NCI-H128 (cell line): ENCODE data around the gene ABCD1.

ENCODE experiments used
- DNase-seq: peaks from one replicate; lab custom pipeline; 2025; ENCODE audit not compliant: unreplicated experiment; lab: John Stamatoyannopoulos, UW

Gene ABCD1

DNA sequence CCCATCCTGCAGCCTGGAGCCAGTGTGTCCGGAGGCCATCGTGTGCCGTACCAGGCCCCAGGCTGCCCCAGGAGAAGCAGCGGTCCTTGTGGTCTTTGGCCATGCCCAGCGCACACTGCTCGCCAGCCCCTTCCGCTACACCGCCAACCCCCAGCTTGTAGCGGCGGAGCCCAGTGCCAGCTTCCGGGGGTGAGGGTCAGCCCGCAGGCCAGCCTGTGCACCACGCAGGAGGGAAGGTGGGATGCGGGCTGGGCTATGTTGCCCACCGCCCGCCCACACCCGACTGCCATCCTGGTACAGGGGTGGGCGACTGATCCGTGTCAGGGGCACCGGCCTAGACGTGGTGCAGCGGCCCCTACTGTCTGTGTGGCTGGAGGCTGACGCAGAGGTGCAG, 48.6 kb downstream of the ABCD1 start:
- no peak for DNase-seq

DNA sequence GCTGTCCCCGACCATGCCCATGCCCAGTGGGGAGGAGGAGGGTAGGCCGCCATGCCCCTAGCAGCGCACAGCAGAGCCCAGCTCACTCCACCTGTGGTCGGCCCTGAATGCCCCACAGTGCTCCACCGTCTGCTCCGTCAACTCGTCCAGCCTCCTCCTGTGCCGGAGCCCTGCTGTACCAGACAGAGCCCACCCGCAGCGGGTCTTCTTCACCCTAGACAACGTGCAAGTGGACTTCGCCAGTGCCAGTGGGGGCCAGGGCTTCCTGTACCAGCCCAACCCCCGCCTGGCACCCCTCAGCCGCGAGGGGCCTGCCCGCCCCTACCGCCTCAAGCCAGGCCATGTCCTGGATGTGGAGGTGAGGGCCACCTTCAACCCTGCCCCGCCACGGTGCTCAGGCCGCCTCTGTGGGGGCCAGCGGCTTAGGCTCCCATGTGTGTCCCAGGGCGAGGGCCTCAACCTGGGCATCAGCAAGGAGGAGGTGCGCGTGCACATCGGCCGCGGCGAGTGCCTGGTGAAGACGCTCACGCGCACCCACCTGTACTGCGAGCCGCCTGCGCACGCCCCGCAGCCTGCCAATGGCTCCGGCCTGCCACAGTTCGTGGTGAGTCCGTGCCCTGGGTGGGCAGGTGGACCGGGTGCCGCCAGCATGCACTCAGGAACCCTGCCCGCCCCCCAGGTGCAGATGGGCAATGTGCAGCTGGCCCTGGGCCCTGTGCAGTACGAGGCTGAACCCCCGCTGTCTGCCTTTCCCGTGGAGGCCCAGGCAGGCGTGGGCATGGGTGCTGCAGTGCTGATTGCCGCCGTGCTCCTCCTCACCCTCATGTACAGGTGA, 49.3 kb downstream of the ABCD1 start:
- DNase-seq = no peak

DNA sequence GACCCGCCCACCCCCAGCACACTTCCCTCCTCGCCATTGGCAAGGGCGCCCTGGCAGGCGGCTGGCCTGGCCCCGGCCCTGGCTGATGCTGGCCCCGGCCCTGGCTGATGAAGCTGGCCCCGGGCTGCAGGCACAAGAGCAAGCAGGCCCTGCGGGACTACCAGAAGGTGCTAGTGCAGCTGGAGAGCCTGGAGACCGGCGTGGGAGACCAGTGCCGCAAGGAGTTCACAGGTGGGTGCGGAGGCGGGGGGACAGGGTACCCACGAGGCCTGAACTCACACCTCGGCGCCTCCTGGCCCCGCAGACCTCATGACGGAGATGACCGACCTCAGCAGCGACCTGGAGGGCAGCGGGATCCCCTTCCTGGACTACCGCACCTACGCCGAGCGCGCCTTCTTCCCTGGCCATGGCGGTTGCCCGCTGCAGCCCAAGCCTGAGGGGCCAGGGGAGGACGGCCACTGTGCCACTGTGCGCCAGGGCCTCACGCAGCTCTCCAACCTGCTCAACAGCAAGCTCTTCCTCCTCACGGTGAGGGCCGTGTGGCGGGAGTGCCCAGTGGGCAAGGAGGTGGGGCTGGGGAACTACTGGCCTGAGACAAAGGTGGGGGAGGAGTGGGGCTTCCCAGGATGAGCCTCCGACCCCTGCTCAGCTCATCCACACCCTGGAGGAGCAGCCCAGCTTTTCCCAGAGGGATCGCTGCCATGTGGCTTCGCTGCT, 50.1 kb downstream of the ABCD1 start:
- no peak for DNase-seq

DNA sequence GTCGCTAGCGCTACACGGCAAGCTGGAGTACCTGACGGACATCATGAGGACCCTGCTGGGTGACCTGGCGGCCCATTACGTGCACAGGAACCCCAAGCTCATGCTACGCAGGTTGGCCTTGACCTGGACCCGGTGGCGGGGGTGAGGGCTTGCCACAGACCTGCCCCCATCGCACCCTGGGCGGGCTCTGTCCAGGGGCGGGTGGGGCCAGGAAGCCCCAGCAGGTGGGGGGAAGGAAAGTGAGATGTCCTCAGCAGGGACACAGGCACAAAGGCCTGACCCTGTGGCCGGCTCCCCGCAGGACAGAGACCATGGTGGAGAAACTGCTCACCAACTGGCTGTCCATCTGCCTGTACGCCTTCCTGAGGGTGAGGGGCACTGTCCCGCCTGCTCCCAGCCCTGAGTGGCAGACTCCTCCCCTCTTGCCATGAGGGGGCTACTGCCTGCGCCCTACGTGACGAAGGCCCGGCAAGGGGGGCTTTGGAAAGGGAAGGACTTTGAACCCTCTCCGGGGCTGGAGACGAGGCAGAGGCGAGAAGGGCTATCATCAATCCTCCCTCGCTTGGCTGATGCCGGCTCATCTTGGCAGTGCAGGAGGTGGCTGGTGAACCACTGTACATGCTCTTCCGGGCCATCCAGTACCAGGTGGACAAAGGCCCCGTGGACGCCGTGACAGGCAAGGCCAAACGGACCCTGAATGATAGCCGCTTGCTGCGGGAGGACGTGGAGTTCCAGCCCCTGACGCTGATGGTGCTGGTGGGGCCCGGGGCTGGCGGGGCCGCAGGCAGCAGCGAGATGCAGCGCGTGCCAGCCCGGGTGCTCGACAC, 50.9 kb downstream of the ABCD1 start:
- no peak for DNase-seq

DNA sequence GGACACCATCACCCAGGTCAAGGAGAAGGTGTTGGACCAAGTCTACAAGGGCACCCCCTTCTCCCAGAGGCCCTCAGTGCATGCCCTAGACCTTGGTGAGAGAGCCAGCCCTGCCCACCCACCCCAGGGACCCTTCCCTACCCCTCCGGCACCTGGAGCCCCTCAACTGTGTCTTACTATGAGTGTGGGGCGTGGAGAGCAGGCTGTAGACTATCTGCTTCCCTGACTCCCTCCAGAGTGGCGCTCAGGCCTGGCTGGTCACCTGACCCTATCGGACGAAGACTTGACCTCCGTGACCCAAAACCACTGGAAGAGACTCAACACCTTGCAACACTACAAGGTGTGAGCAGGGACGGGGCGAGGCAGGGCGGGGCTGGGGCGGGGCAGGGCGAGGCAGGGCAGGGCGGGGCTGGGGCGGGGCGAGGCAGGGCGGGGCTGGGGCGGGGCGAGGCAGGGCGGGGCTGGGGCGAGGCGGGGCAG, 51.5 kb downstream of the ABCD1 start:
- no peak for DNase-seq

DNA sequence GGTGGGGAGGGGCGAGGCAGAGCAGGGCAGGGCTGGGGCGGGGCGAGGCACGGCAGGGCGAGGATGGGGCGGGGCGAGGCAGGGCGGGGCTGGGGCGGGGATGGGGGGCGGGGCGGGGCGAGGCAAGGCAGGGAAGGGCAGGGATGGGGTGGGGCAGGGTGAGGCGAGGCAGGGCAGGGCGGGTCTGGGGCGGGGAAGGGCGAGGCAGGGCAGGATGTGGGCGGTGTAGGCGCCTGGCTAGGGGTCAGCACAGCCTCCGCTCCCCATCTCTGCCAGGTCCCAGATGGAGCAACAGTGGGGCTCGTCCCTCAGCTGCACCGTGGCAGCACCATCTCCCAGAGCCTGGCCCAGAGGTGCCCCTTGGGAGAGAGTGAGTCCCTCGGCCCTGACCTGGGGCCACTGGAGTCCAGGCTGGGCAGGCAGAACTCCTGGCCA, 52.0 kb downstream of the ABCD1 start:
- DNase-seq = no peak

DNA sequence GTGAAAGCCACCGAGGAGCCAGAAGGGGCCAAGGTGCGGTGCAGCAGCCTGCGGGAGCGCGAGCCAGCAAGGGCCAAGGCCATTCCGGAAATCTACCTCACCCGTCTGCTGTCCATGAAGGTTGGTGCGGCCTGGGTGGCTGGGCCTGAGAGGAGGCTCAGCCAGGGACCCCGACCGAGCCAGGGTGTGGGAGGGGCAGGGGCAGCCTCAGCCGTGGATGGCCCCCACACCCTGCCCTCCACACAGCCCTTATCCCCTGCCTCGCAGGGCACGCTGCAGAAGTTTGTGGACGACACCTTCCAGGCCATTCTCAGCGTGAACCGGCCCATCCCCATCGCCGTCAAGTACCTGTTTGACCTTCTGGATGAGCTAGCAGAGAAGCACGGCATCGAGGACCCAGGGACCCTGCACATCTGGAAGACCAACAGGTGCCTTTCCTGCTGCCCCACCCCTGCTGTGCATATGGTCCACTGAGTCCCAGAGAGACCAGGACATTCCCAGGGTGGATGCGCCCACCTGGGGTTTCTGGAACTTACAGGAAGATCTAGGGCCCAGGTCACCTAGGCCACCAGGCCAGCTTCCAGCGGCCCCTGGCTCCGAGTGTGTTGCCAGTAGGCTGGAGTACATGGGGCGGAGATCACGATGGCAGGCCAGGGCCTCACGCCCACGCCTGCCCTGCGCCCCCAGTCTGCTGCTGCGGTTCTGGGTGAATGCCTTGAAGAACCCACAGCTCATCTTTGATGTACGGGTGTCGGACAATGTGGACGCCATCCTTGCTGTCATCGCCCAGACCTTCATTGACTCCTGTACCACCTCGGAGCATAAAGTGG, 52.8 kb downstream of the ABCD1 start:
- no peak for DNase-seq

DNA sequence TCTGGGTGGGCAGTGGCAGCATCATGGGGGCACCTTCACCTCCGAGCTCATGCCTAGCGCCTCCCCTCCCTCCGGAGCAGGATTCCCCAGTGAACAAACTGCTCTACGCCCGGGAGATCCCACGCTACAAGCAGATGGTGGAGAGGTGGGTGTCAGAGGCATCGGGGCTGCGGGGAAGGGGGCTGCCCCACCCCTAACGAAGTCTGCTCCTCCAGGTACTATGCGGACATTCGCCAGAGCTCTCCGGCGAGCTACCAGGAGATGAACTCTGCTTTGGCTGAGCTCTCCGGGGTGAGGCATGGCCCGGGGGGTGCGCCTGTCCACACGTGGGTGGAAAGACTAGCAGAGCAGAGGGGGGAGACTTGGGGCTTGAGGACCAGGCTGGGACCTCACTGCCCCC, 53.5 kb downstream of the ABCD1 start:
- no peak for DNase-seq

DNA sequence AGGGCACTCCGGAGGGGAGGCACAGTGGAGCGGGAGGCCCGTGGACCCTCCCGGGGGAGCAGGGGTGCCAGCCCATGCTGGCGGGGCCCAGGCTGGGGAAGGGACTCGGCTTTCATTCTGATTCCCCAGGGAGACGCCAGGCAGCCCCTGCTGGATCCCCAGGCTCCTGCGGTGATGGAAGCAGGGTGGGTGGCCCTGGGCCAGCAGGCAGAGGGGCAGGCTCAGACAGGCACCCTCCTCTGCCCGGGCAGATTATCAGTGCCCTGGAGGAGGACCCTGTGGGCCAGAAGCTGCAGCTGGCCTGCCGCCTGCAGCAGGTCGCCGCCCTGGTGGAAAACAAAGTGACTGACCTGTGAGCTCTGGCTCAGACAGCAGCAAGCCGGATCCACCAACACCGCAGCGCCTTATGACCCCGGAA, 54.0 kb downstream of the ABCD1 start:
- no peak for DNase-seq

DNA sequence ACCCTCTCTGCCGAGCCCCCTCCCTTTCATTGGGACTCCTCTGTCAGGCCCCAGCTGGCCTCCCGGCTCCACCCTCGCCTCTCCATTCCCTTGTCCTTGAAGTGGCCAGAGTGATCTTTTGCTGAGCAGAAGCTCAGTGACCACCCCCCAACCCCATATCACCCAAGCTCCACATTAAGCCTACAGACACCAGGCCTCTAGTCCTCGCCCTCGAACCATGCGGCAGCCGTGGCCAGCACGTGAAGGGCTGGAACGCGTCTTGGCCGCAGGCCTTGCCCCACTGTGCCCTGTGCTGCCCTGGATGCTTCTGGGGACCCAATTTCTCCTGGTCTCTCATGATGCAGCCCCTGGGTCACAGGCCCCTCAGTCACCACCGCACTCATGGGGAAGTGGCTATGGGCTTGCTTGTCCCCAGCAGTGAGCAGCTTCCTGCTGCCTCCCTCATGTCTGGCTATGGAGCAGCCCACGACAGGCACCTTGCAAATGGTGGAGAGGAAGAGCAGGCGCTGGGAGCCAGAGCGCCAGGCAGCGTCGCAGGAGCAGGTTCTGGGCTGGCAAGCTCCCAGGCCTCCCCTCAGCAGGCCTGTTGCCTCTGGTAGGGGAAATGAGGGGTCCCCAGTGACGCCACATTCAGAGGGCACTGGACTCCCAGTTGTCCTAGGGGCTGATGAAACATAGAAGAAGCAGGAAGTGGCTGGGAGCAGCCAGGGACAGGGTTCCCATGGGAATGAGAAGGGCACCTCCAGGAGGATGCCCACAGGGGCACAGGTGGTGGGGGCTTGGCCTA, 55.4 kb downstream of the ABCD1 start:
- DNase-seq = no peak

DNA sequence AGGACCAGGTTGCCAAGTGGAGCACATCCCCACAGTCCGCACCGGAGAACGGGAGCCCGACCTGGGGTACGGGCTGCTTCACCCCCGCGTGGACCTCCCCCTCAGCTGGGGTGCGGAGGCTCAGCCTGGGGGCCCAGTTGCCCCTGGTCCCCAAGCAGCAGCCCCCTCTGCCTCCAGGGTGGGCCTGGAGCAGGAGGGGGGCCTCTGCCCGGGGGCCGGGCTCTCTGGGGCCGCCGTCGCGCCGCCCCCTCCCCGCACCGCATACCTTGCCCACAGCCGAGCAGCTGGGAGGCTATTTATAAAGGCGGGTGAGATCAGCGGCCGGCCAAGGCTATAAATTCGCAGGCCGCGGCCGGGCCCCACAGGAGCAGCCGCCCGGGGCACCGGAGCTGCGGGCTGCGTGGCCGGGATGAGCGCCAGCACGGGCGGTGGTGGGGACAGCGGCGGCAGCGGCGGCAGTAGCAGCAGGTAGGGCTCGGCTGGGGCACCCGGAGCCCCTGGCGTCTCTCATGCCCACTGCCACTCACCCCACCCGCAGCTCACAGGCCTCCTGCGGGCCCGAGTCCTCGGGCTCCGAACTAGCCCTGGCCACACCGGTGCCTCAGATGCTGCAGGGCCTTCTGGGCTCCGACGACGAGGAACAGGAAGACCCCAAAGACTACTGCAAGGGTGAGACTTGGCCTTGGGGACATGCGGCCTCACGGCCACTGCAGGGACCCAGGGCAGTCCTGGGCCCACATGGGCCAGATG, 56.2 kb downstream of the ABCD1 start, which contains the start of gene SRPK3:
TSS of gene SRPK3 (plus strand) at position 364 of the 750 bp plus-strand sequence. CDS start at position 410, 46 bp downstream.
- no peak for DNase-seq

DNA sequence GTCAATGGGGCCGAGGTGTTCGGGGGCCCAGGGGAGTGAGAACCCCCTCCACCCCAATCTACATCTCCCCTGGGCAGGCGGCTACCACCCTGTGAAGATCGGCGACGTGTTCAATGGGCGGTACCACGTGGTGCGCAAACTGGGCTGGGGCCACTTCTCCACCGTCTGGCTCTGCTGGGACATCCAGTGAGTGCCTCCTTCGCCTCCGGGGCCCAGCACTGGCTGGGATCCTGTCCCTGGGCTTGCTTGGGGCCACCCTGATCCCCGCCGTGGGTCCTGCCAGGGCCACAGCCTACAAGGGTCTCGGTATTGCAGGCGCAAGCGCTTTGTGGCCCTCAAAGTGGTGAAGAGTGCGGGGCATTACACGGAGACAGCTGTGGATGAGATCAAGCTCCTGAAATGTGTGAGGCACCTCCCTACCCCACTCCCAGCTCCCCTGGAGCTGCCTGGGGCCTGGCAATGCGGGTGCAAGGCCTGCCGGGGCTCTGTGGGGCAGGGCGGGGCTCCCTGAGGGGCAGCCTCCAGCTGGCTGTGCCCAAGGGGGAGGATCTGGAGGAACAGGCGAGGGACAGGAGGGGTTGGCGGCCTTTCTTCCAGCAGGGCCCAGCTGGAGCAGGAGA, 56.9 kb downstream of the ABCD1 start:
- DNase-seq = no peak

DNA sequence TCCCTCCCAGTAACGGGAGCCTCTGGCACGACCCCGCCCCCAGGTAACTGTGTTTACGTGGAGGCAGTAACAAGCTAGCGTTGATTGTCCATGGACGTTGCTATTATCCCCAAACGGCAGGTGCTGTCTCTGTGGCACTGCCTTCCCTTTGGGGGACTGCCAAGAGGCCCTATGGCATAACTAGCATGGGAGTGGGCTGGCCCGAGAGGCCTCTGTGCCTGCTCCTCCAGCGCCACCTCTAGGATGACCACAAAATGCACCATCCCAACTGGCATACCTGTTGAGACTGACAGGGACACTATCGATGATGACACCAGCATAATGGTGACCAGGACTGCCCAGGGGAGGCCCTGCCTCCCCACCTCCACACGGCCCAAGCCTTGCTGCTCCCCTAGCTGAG, 57.7 kb downstream of the ABCD1 start:
- peak; percentile 80 for DNase-seq

DNA sequence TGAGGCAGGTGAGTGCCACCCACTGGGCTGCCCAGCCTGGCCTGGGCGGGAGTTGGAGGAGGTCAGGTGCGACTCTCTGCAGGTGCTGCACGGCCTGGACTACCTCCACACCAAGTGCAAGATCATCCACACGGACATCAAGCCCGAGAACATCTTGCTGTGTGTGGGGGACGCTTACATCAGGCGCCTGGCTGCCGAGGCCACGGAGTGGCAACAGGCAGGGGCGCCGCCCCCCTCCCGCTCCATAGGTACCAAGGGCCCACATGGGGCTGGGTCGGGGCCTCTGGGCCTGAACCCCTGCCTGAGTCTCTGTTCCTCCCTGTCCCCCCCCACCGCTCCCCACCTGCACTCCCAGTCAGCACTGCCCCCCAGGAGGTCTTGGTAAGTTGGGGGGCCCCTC, 58.2 kb downstream of the ABCD1 start:
- DNase-seq = no peak

DNA sequence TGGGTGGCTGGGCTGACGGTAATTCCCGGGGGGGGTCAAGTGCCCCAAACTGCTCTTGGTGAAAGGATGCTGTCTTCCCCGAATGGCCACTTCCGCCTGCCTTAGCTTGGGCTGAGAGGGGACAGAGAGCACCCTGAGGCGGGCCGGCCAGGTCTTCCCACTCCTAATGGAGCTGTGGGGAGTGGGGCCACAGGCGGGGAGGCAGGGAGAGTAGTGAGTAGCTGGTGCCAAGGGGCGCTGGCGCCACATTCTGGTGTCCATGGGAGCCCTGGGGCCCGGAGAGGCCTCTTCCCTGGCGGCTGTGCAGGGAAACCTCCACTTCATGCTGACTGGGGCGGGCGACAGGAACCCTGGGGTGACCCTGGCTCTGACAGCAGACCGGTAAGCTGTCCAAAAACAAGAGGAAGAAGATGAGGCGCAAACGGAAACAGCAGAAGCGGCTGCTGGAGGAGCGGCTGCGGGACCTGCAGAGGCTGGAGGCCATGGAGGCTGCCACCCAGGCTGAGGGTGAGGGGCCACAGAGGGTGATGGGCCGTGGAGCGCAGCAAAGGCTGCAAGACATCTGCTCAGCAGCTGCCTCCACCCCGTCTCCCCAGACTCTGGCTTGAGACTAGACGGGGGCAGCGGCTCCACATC, 58.8 kb downstream of the ABCD1 start:
- no peak for DNase-seq

DNA sequence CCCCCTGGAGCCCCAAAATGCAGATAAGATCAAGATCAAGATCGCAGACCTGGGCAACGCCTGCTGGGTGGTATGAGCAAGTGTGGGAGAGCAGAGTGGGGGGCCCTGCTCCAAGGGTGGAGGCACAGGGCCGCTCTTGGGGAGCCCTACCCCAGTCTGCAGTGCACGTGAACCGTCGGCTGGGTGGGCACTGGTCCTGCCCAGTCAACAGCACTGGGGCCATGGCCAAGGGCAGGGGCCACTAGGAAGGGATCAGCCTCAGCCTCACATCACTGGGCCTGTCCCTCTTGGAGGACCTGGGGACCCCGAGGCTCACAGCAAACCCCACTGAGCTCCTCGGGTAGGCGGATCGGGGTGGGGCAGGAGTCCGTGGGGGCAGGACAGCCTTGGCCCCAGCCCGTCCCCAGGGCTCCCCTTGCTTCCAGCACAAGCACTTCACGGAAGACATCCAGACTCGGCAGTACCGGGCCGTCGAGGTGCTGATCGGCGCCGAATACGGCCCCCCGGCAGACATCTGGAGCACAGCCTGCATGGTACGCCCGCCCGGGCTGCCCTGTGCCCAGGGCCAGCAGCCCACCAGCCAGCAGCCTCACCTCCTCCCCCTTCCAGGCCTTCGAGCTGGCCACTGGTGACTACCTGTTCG, 59.8 kb downstream of the ABCD1 start:
- DNase-seq = no peak

DNA sequence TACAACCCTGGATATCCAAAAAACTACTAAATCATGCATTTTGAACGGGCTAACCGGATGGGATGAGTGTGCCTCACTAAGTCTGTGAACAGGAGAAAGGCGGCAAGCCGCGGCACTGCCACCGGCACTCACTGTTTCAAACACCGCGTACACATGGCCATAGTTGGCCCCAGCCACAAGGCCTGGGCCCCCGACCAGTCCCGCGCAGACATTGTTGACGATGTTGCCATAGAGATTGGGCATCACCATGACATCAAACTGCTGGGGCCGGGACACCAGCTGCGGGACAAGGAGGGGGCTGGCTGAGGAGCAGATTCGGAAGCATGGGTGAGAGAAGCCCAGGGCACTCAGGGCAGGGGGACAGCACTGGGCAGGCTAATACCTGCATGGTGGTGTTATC, 62.0 kb downstream of the ABCD1 start:
- DNase-seq = no peak

DNA sequence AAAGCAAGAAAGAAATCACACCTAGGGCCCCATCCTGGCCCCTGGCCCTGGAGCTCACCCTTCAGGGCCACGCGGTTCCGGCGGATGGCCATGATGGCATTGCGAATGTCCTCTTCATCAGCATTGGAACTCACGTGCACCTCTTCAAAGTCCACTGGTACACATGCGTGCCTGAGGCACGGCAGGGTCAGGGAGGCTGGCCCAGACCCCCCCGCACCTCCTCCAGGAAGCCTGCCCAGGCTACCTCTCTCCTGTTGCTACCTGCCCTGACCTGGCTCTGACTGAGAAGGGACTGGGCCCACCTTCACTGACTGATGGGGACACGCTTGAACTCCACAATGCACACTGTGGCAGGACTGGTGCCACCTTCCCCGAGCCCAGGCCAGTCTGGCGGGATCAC, 65.0 kb downstream of the ABCD1 start:
- no peak for DNase-seq
